Suprapubic skin (tissue), 4 donors: ENCODE results near the gene GCC2.
"Not testable (repeated sequence)": the region's sequence is repeated elsewhere in the genome, so short reads cannot be mapped to it uniquely, and the experiment has no call there.

Experiments
- CTCF ChIP-seq, 2 donors: fragments of 200-600 bp in 1 of 2; fragments of 450-650 bp in 1 of 2; sonication (generic) in 1 of 2; IDR thresholded peaks; one replicate each; pipeline ENCODE4 v1.5.1; 2016 to 2019; ENCODE audit warnings: antibody characterized with exemption in 2 of 2, mild to moderate bottlenecking in 1 of 2, moderate library complexity in 1 of 2
- POLR2A ChIP-seq, 2 donors: fragments of 450-650 bp; IDR thresholded peaks; one replicate each; pipeline ENCODE4 v1.6.1; 2017; ENCODE audit warnings: antibody characterized with exemption in 2 of 2, mild to moderate bottlenecking in 2 of 2, moderate library complexity in 2 of 2
- POLR2AphosphoS5 ChIP-seq, 3 donors: sonication (generic); formaldehyde crosslinking; IDR thresholded peaks; one replicate each; pipeline ENCODE4 v1.6.1; 2017; ENCODE audit warnings: antibody characterized with exemption in 3 of 3

GRCh38 chr2:108524688-108525087 lies 75.7 kb downstream of the GCC2 start:
- TF ChIP-seq CTCF, POLR2AphosphoS5, POLR2A (IDR thresholded peaks at IDR 0.05): not testable (repeated sequence)
